Activated CD4-positive, alpha-beta memory T cell treated with anti-CD3 and anti-CD28 coated beads, Interleukin-2, amount 10 ng/mL, durations not matched to agents 7 days and 5 days (primary cell): Measurements from ENCODE around the gene SLCO2B1. TPM values are rescaled to one million over a fixed set of nuclear protein-coding genes. Genes with fewer than 3 reads are reported as not detected.

Experiments used
- CTCF ChIA-PET: fragments of 350-600 bp; sonication (Branson Sonifier 250); formaldehyde crosslinking; loops from one replicate; lab custom pipeline; 2021; ENCODE audit warnings: antibody characterized with exemption, inconsistent platforms; lab: Charles Lee
- POLR2A ChIA-PET: fragments of 350-600 bp; sonication (Branson Sonifier 250); formaldehyde crosslinking; loops from one replicate; lab custom pipeline; 2021; ENCODE audit warnings: antibody characterized with exemption; lab: Charles Lee
- DNase-seq: peaks from one replicate; pipeline ENCODE4 v3.0.0-alpha.2; 2020
- H3K27ac Mint-ChIP-seq: one replicate; pipeline ENCODE4 v1.8.0; 2021; ENCODE audit warnings: mild to moderate bottlenecking, mixed read lengths
- H3K27me3 Mint-ChIP-seq: one replicate; pipeline ENCODE4 v1.8.0; 2021; ENCODE audit warnings: mixed read lengths
- H3K36me3 Mint-ChIP-seq: one replicate; pipeline ENCODE4 v1.8.0; 2021; ENCODE audit warnings: low read depth, mixed read lengths
- H3K4me1 Mint-ChIP-seq: one replicate; pipeline ENCODE4 v1.8.0; 2021; ENCODE audit warnings: mixed read lengths
- H3K4me3 Mint-ChIP-seq: one replicate; pipeline ENCODE4 v1.8.0; 2021; ENCODE audit warnings: mild to moderate bottlenecking, mixed read lengths
- H3K9me3 Mint-ChIP-seq: one replicate; pipeline ENCODE4 v1.8.0; 2021; ENCODE audit warnings: mixed read lengths
- total RNA-seq, 2 experiments: library from RNA; stranded (reverse); gene quantifications; one replicate each; pipeline ENCODE4 v1.2.3, GENCODE V29; 2021

SLCO2B1 gene
- total RNA-seq, 2 experiments from 2014 or later, result 0.23 to 0.30 TPM

DNA sequence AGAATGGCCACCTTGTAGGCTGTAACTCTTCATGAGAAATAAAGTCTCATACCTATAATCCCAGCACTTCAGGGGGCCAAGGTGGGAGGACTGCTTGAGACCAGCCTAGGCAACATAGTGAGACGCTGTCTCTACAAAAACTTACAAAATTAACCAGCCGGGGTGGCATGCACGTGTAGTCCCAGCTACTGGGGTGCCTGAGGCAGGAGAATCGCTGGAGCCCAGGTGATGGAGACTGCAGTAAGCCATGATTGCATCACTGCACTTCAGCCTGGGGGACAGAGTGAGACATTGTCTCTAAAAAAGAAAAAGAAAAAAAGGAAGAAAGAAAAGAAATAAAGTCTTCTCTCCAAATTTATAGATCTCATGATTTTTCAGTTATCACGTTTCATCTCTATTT is 4.2 kb upstream of the SLCO2B1 start:
- CTCF ChIA-PET, result interaction anchor here (0.8 to 11.8 kb wide), 10 partner anchors 6 to 214 kb away, joined by 3 to 581 read pairs (median 20); partner anchors contain the start of genes SLCO2B1 and TPBGL
- Mint-ChIP-seq H3K36me3 (no peaks in the 10 kb centered on the region), H3K27me3 (peaks cover 15% of the 10 kb centered on the region), H3K4me3 (no peak overlapping the region), H3K9me3 (no peaks in the 10 kb centered on the region), H3K4me1 (peaks cover 58% of the 10 kb centered on the region), H3K27ac (no peak overlapping the region)
- no peak for DNase-seq
- POLR2A ChIA-PET, result no interaction called here

DNA sequence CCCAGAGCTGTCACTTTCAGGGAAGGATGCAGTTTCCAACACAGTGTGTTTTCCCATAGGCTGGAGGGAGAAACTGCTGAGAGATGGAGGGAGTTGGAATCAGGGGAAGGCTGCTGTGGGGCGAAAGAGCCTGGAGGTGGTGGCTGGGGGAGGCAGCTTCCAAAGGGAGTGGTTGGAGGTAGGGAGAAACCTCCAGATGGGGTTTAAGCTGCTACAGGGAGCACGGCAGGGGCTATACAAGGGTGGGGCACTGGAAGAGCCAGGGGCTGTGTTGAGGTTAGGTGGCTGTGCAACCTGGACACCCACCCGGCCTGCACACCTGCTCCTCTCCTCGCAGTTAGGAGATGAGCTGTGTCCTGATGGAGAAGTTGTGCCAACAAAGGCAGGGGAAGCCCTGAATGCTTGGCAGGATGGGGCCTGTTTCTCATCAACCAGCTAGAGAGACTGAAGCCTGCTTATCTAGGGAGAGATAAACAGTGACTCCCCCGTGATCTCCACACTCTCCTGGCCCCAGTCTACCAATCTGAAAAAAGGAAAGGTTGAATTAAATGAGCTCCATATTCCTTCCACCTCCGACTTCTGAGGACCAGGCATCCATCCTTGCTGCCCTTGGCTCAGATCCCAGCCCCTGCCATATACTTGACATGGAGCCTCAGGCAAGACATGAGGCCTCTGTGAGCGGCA is 3.6 kb upstream of the SLCO2B1 start:
- peaks cover 18% of the 10 kb centered on the region for H3K27me3 Mint-ChIP-seq
- ChIA-PET CTCF (interaction anchor here (0.9 to 11.8 kb wide), 7 partner anchors 9 to 126 kb away, joined by 3 to 581 read pairs (median 4); partner anchors contain the start of gene TPBGL), POLR2A (interaction anchor here (0.9 to 1.1 kb wide), 2 partner anchors 58 to 267 kb away, joined by 3 read pairs; no protein-coding TSS in a partner anchor)
- peaks cover 54% of the 10 kb centered on the region for H3K4me1 Mint-ChIP-seq
- H3K27ac Mint-ChIP-seq, result no peak overlapping the region
- H3K36me3 Mint-ChIP-seq, result no peaks in the 10 kb centered on the region
- no peak overlapping the region for H3K4me3 Mint-ChIP-seq
- DNase-seq, result no peak
- no peaks in the 10 kb centered on the region for H3K9me3 Mint-ChIP-seq

DNA sequence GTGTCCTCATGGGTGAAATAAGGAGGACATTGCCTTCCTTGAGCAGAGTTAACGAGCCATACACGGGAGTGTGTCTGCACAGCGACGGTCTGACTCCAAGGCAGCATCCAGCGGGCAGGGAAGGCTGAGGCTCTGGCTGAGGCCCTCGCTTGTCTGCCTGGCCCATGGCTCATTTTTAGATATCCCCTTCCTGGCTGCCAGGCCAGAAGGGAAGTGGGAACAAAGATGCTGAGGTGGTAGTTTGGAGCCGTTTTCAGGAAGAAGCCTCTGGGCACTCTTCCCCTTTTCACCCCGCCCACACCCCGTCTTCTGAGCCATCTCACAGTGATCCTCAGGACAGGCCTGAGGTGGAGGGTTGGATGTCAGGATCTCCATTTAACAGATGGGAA is 3.0 kb upstream of the SLCO2B1 start:
- Mint-ChIP-seq H3K27me3 (peaks cover 18% of the 10 kb centered on the region), H3K27ac (no peak overlapping the region)

DNA sequence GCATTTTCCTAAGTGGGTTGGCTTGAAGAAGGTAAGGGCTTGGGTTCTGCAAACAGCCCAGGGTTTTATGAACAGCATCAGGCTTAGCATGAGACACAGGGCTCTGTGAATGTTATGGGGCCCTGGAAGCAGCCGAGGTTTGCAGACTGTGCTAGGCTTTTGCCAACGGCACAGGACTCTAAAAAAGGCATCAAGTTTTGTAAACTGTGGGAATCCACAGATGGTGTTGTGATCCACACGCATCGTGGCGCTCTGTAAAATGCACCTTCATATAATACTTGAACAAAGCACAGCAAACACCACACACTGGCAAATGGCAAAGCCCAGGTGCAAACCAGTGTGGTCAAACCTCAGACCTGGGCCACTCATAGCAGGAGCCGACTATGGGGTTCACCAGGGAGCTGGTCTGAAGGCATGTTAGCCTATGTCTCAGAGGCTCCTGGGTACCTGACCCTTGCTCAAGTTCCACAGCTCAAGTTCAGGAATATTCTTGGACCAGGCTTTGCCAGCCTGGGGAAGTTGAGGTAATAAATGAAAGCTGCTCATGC is 2.4 kb upstream of the SLCO2B1 start:
- H3K36me3 Mint-ChIP-seq, result no peaks in the 10 kb centered on the region
- CTCF ChIA-PET, result interaction anchor here (0.6 to 8.6 kb wide), 6 partner anchors 6 to 1872 kb away, joined by 3 to 67 read pairs (median 6); no protein-coding TSS in a partner anchor
- POLR2A ChIA-PET, result interaction anchor here (1.1 kb wide), 1 partner anchor 56 kb away, joined by 3 read pairs; no protein-coding TSS in a partner anchor
- no peak overlapping the region for H3K27ac Mint-ChIP-seq
- peaks cover 48% of the 10 kb centered on the region for H3K4me1 Mint-ChIP-seq
- H3K4me3 Mint-ChIP-seq, result no peak overlapping the region
- H3K27me3 Mint-ChIP-seq, result peaks cover 21% of the 10 kb centered on the region
- DNase-seq, result peak; percentile 35
- no peaks in the 10 kb centered on the region for H3K9me3 Mint-ChIP-seq

More for the DNA sequence above, 3.0 kb upstream of the SLCO2B1 start:
- Mint-ChIP-seq H3K4me3 (no peak overlapping the region), H3K9me3 (no peaks in the 10 kb centered on the region), H3K4me1 (peaks cover 49% of the 10 kb centered on the region), H3K36me3 (no peaks in the 10 kb centered on the region)
- DNase-seq, result no peak
- POLR2A ChIA-PET, result interaction anchor here (0.9 to 1.1 kb wide), 2 partner anchors 57 to 267 kb away, joined by 3 read pairs; no protein-coding TSS in a partner anchor
- CTCF ChIA-PET, result interaction anchor here (0.9 to 11.8 kb wide), 3 partner anchors 9 to 98 kb away, joined by 3 to 581 read pairs (median 442); partner anchors contain the start of gene TPBGL

DNA sequence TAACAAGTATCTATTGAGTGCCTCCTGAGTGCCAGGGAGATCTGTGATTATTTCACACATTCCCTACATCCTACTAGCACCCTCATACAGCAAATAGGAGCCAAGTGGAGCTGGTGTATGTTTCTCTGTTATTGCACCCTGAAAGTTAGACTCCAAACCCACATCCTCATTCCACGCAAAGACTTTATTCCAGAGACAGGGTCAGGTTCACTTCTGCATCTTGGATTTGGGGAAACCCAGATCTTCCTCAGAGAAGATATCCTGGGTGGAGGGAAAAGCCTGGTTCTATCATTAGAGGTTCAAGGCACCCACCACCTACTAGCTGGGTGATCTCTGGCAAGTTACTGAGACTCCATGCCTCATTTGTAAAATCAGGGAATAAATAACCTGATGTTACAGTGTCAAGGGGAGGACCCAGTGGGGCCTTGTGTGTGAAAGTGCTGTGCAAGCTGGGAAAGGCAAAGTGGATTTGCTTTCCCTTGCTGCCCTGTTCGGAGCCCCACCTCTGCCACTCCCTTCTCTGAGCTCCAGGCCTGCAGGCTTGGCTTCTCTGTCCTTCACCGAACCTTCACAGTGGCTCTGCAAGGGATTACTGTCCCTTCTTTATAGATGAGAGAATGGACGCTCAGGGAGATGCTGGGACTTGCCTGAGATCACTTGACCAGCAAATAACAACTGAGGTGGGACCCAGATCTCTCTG is 991 bp upstream of the SLCO2B1 start:
- H3K27me3 Mint-ChIP-seq, result peaks cover 21% of the 10 kb centered on the region
- H3K27ac Mint-ChIP-seq, result no peak overlapping the region
- H3K36me3 Mint-ChIP-seq, result no peaks in the 10 kb centered on the region
- H3K4me3 Mint-ChIP-seq, result no peak overlapping the region
- H3K9me3 Mint-ChIP-seq, result no peaks in the 10 kb centered on the region
- no peak for DNase-seq
- peaks cover 36% of the 10 kb centered on the region for H3K4me1 Mint-ChIP-seq
- ChIA-PET CTCF (interaction anchor here (1.0 to 8.6 kb wide), 6 partner anchors 7 to 127 kb away, joined by 3 to 67 read pairs (median 6); no protein-coding TSS in a partner anchor), POLR2A (interaction anchor here (1.0 kb wide), 1 partner anchor 39 kb away, joined by 3 read pairs; no protein-coding TSS in a partner anchor)

DNA sequence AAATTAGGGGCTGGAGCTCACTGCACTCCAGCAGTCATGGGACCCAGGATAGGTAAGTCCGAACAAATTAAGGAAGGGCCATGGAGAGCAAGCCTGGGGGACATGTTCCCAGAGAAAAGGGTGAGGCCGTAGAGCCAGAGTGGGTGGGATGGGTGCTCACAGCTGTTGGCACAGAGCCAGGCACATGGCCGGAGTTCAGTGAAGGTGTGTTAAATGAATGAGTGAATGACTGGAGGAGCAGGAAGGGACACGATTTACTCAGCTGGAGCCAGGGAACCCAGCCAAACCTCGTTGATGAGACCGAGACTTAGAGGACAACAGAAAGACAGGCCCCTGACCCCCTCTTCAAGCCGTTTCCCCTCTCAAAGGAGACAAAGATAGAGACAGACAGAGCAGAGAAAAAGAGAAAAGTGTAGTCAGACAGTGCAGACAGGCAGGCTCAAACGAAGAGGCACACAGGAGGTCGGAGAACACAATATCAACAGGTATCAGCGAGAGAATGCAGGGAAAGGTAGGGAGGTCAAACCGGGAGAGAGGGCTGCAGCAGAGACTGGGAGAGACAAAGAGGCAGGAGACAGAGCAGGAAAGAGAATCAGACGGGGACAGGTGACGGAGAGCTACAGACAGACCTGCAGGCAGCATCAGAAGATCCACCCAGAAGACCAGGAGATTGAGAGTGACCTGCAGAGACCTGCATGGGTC is 590 bp downstream of the SLCO2B1 start:
- POLR2A ChIA-PET, result no interaction called here
- Mint-ChIP-seq H3K4me3 (no peak overlapping the region), H3K36me3 (no peaks in the 10 kb centered on the region), H3K9me3 (no peaks in the 10 kb centered on the region), H3K27me3 (peaks cover 18% of the 10 kb centered on the region), H3K4me1 (peaks cover 30% of the 10 kb centered on the region), H3K27ac (no peak overlapping the region)
- CTCF ChIA-PET, result interaction anchor here (1.1 to 8.6 kb wide), 4 partner anchors 9 to 90 kb away, joined by 4 to 67 read pairs (median 8); no protein-coding TSS in a partner anchor
- DNase-seq, result no peak

DNA sequence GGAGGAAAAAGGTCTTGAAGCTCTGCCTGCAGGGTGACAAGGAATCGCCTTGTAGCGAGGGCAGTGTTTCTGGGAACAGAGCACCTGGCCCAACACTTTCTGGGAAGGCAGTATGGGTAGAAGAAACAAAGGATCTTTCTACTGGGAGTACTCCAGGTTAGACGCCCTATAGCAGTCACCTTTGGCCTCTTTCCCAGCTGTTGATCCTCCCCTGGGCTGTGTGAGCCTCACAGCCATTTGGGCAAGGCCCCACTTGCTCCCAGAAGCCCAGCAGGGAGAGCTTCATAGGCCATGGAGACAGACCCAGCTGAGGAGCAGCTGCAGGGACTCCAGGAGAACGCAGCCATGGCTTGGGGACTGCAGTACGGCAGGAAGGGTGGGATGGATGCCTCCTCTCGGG is 1.2 kb downstream of the SLCO2B1 start:
- no peak for DNase-seq
- Mint-ChIP-seq H3K36me3 (no peaks in the 10 kb centered on the region), H3K27ac (no peak overlapping the region), H3K9me3 (no peaks in the 10 kb centered on the region), H3K4me1 (peaks cover 28% of the 10 kb centered on the region), H3K27me3 (peaks cover 18% of the 10 kb centered on the region), H3K4me3 (no peak overlapping the region)
- ChIA-PET CTCF (interaction anchor here (1.1 to 8.6 kb wide), 2 partner anchors 10 to 53 kb away, joined by 4 to 67 read pairs; no protein-coding TSS in a partner anchor), POLR2A (no interaction called here)

DNA sequence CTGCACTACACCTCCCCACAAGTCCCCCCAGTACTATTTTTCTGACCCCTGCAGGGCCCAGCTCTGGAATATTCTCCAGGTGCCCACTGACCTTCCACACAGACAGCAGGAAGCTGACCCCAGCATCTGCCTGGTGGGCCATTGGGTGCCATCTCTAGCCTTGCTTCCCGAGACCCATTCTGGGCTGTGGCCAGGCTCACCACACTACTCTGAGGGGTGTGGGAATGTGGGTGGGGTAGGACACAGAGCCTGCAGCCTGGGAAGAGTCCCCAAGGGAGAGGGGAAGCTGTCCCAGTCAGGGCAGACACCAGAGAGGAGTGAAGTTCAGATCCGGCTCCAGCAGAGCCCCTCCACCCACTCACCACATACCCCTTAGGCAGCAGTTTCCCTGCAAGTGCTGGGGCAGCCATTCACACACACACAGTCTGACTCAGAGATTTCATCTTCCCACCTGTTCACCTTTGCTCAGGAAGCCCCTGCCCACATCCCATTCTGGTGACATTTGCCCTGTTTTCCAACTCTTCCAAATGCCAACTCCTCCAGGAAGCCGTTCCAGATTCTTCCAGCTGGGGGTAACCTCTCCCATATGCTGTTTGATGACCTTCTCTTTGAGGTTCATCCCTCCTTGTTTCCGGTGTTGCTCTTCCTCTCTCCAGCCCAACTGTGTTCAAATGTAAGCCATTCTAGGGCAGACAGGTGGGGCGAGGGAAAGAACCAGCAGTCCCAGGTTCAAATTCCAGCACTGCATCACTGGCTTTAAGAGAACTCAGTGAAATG is 1.9 kb downstream of the SLCO2B1 start:
- peaks cover 18% of the 10 kb centered on the region for H3K27me3 Mint-ChIP-seq

DNA sequence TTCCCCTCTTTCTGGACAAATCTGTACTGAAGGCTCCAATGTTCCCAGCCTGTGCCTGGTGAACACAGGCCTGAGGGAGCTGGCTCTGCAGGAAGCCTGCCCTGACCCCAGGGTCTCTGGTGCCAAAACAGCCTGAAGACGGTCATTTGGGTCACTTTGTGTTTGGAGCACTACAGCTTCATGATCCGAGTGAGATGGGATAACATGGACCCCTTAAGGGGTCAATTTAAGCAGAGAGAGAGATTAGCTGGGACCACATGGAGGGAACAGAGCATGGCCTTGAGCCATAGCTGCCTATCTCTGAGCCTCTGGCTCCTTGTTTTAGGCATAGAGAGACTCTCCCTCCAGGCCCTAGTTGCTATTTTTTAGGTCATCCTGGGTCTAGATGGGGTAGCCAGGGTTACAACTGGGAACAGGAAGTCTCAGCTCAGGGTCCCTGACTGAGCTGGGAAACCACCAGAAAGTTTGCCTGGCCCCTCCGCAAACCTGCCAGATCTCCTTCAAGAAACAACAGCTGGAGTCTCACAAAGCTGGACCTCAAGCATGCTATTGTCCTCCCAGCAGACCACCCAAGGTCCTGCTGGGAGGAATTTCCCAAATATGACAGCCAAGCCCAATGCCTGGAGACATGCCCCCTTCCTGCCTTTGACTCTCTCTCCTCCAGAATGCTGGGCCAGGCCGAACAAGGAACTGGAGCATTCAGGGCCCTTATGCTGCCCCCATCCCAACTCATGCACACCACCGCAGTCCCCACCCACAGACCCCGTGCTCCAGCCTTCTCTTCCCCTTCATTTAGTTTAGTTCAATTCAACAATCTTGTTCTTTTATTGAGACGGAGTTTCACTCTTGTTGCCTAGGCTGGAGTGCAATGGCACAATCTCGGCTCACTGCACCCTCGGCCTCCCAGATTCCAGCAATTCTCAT is 4.0 kb downstream of the SLCO2B1 start:
- no peak for DNase-seq
- no peak overlapping the region for H3K4me3 Mint-ChIP-seq
- peaks cover 13% of the 10 kb centered on the region for H3K4me1 Mint-ChIP-seq
- CTCF ChIA-PET, result interaction anchor here (8.6 kb wide), 1 partner anchor 12 kb away, joined by 67 read pairs; no protein-coding TSS in a partner anchor
- H3K36me3 Mint-ChIP-seq, result no peaks in the 10 kb centered on the region
- H3K9me3 Mint-ChIP-seq, result no peaks in the 10 kb centered on the region
- POLR2A ChIA-PET, result no interaction called here
- H3K27ac Mint-ChIP-seq, result no peak overlapping the region
- peaks cover 18% of the 10 kb centered on the region for H3K27me3 Mint-ChIP-seq

More for the DNA sequence above, 1.9 kb downstream of the SLCO2B1 start:
- CTCF ChIA-PET, result interaction anchor here (1.1 to 8.6 kb wide), 2 partner anchors 10 to 52 kb away, joined by 4 to 67 read pairs; no protein-coding TSS in a partner anchor
- no peak for DNase-seq
- peaks cover 23% of the 10 kb centered on the region for H3K4me1 Mint-ChIP-seq
- POLR2A ChIA-PET, result no interaction called here
- no peaks in the 10 kb centered on the region for H3K36me3 Mint-ChIP-seq
- no peak overlapping the region for H3K27ac Mint-ChIP-seq
- H3K9me3 Mint-ChIP-seq, result no peaks in the 10 kb centered on the region
- no peak overlapping the region for H3K4me3 Mint-ChIP-seq

DNA sequence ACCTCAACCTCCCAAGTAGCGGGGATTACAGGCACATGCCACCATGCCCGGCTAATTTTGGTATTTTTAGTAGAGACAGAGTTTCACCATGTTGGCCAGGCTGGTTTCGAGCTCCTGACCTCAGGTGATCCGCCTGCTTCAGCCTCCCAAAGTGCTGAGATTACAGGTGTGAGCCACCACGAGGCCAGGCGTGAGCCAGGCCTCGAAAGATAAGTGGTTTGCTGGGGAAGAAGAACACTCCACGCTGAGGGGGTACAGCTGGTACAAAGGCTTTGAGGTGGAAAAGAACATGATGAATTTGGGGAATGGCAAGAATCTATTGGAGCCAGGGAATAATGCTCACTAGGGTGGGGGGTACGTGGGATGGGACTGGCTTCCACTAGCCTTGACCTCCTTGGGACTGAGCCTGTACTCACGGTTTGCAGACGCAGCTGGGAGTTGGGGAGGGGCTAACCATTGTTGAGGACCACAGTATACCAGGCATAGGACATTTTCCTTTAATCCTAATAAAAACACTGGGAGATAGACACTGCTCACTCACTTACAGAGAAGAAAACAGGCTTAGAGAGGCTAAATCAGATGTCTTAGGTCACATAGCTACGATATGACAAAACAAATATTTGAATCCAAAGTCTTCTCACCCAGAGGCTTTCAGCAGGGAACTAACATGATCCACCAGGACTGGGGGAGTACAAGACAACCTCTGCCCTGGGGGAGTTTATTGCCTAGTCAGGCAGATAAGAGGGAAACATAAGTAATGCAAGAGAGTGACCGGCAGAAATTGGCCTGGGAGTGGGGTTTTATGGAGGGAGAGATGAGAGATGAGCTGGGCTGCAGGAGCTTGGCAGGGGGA is 4.9 kb downstream of the SLCO2B1 start:
- POLR2A ChIA-PET, result interaction anchor here (1.1 kb wide), 1 partner anchor 40 kb away, joined by 3 read pairs; no protein-coding TSS in a partner anchor
- no peaks in the 10 kb centered on the region for H3K9me3 Mint-ChIP-seq
- H3K27ac Mint-ChIP-seq, result no peak overlapping the region
- no peaks in the 10 kb centered on the region for H3K36me3 Mint-ChIP-seq
- H3K27me3 Mint-ChIP-seq, result peaks cover 18% of the 10 kb centered on the region
- no peak overlapping the region for H3K4me3 Mint-ChIP-seq
- peaks cover 9% of the 10 kb centered on the region for H3K4me1 Mint-ChIP-seq
- DNase-seq, result no peak
- CTCF ChIA-PET, result interaction anchor here (0.8 to 8.6 kb wide), 2 partner anchors 13 to 49 kb away, joined by 3 to 67 read pairs; no protein-coding TSS in a partner anchor
